K562 (cell line): Measurements from ENCODE around the gene PRDX1. TPM values are rescaled to one million over a fixed set of nuclear protein-coding genes. Genes with fewer than 3 reads are reported as not detected.
A peak's percentile ranks its signal among the peaks of the same experiment; 100 is the strongest.

Experiments
- BCL6 ChIP-seq: fragments of 250-450 bp; sonication (Bioruptor Pico); IDR thresholded peaks from 2 replicates; pipeline ENCODE4 v1.4.0; 2020
- CHD1 ChIP-seq: fragments of 200-600 bp; sonication (generic); IDR thresholded peaks from one replicate; pipeline ENCODE4 v1.6.1; 2012; ENCODE audit warnings: mild to moderate bottlenecking, moderate library complexity, low read length, inconsistent platforms
- E4F1 ChIP-seq: fragments of 250-450 bp; sonication (Bioruptor Pico); IDR thresholded peaks from 2 replicates; pipeline ENCODE4 v1.5.0; 2021; ENCODE audit warnings: mild to moderate bottlenecking, borderline replicate concordance
- ETV1 ChIP-seq: fragments of 450-650 bp; conservative IDR thresholded peaks from 2 replicates; pipeline ENCODE4 v1.6.1; 2016; ENCODE audit warnings: missing genetic modification characterization, control low read depth, low read depth, missing compliant biosample characterization
- ETV6 ChIP-seq, 3 experiments: fragments of 150-350 bp in 1 of 3; sonication (generic) in 1 of 3; formaldehyde crosslinking in 1 of 3; IDR thresholded peaks; 2 replicates each; pipeline versions ENCODE4 v1.6.1 to v1.8.0; 2014 to 2022; ENCODE audit warnings: borderline replicate concordance in 2 of 3, low read depth in 2 of 3, antibody characterized with exemption in 1 of 3, low read length in 1 of 3, mild to moderate bottlenecking in 1 of 3, missing genetic modification reagents in 1 of 3
- GTF3C2 ChIP-seq: IDR thresholded peaks from 3 replicates; pipeline ENCODE4 v1.6.1; 2011; ENCODE audit warnings: borderline replicate concordance, mild to moderate bottlenecking, moderate library complexity; ENCODE audit not compliant: insufficient read length; ENCODE audit errors: extremely low read depth
- HDAC1 ChIP-seq, 2 experiments: fragments of 450-650 bp; IDR thresholded peaks; 2 replicates each; pipeline ENCODE4 v1.6.1; 2016 to 2017; ENCODE audit warnings: inconsistent platforms in 1 of 2, mild to moderate bottlenecking in 1 of 2, moderate library complexity in 1 of 2
- MIER1 ChIP-seq: fragments of 450-650 bp; IDR thresholded peaks from 2 replicates; pipeline ENCODE4 v1.6.1; 2016; ENCODE audit warnings: antibody characterized with exemption, mild to moderate bottlenecking, low read depth
- NCOA2 ChIP-seq, 2 experiments: fragments of 450-650 bp; IDR thresholded peaks; 2 replicates each; pipeline ENCODE4 v1.6.1; 2018; ENCODE audit warnings: mild to moderate bottlenecking in 2 of 2, moderate library complexity in 1 of 2; ENCODE audit not compliant: partially characterized antibody in 2 of 2
- NFE2L1 ChIP-seq: fragments of 450-650 bp; IDR thresholded peaks from 2 replicates; pipeline ENCODE4 v1.6.1; 2016; ENCODE audit warnings: missing genetic modification characterization, low read depth, mild to moderate bottlenecking, missing compliant biosample characterization, moderate library complexity, borderline replicate concordance
- NFIX ChIP-seq: fragments of 250-450 bp; sonication (Bioruptor Pico); IDR thresholded peaks from 2 replicates; pipeline ENCODE4 v1.4.0; 2020; ENCODE audit warnings: low read depth, mild to moderate bottlenecking, moderate library complexity
- NFYB ChIP-seq: IDR thresholded peaks from 2 replicates; pipeline ENCODE4 v1.6.1; 2011; ENCODE audit warnings: mild to moderate bottlenecking, moderate library complexity; ENCODE audit not compliant: insufficient read length; ENCODE audit errors: extremely low read depth
- PPARD ChIP-seq: fragments of 250-450 bp; sonication (Bioruptor Pico); IDR thresholded peaks from 2 replicates; pipeline ENCODE4 v1.8.0; 2022; ENCODE audit warnings: inconsistent platforms, mild to moderate bottlenecking, moderate library complexity
- SMAD2 ChIP-seq: fragments of 150-350 bp; IDR thresholded peaks from 2 replicates; pipeline ENCODE4 v1.6.1; 2014; ENCODE audit warnings: low read depth, mild to moderate bottlenecking, low read length
- TAL1 ChIP-seq: fragments of 450-650 bp; IDR thresholded peaks from 2 replicates; pipeline ENCODE4 v1.6.1; 2016; ENCODE audit warnings: mild to moderate bottlenecking
- ZNF274 ChIP-seq: IDR thresholded peaks from 2 replicates; pipeline ENCODE4 v1.6.1; 2011; ENCODE audit warnings: low read depth, mild to moderate bottlenecking, low read length, moderate library complexity, borderline replicate concordance
- ZNF444 ChIP-seq: fragments of 250-450 bp; sonication (Bioruptor Pico); IDR thresholded peaks from 2 replicates; pipeline ENCODE4 v1.4.0; 2020; ENCODE audit warnings: mild to moderate bottlenecking, moderate library complexity
- ZNF77 ChIP-seq: fragments of 250-450 bp; sonication (Bioruptor Pico); IDR thresholded peaks from 2 replicates; pipeline ENCODE4 v1.5.0; 2020
- polyA plus RNA-seq, 8 experiments: library from polyadenylated mRNA; depleted of rRNA in 4 of 8; stranded (reverse) in 5 of 8; unstranded in 3 of 8; fragments of >200 nt; fragmentation: Nextera tagmentation in 2 of 8; fragmentation: Illumina TruSeq in 1 of 8; extraction: Ambion mirVana in 2 of 8; extraction: Trizol in 1 of 8; gene quantifications; 2 replicates each; pipeline versions ENCODE4 v1.2.1 to v1.2.3, GENCODE V29; 2011 to 2014; ENCODE audit warnings: inconsistent platforms in 1 of 8, missing spikeins in 1 of 8
- total RNA-seq, 7 experiments: library from RNA; depleted of rRNA in 6 of 7; stranded (reverse); fragments of >200 nt in 6 of 7; fragmentation: Illumina TruSeq in 2 of 7; extraction: Trizol in 2 of 7; gene quantifications; 2 replicates each; pipeline versions ENCODE4 v1.2.1 to v1.2.3, GENCODE V29; 2011 to 2021; ENCODE audit warnings: low replicate concordance in 1 of 7
- TF ChIP-seq, protein P1 (sequence below): fragments of 250-450 bp; sonication (Bioruptor Pico); IDR thresholded peaks from 2 replicates; pipeline ENCODE4 v1.5.0; 2020; ENCODE audit warnings: mild to moderate bottlenecking, borderline replicate concordance

Gene PRDX1
- total and polyA plus RNA-seq, 9 of the 15 experiments (the other 6 are each of a cell fraction or from before 2014, with no cell fraction given), result 748 to 2,388 (median 1,045) TPM

DNA sequence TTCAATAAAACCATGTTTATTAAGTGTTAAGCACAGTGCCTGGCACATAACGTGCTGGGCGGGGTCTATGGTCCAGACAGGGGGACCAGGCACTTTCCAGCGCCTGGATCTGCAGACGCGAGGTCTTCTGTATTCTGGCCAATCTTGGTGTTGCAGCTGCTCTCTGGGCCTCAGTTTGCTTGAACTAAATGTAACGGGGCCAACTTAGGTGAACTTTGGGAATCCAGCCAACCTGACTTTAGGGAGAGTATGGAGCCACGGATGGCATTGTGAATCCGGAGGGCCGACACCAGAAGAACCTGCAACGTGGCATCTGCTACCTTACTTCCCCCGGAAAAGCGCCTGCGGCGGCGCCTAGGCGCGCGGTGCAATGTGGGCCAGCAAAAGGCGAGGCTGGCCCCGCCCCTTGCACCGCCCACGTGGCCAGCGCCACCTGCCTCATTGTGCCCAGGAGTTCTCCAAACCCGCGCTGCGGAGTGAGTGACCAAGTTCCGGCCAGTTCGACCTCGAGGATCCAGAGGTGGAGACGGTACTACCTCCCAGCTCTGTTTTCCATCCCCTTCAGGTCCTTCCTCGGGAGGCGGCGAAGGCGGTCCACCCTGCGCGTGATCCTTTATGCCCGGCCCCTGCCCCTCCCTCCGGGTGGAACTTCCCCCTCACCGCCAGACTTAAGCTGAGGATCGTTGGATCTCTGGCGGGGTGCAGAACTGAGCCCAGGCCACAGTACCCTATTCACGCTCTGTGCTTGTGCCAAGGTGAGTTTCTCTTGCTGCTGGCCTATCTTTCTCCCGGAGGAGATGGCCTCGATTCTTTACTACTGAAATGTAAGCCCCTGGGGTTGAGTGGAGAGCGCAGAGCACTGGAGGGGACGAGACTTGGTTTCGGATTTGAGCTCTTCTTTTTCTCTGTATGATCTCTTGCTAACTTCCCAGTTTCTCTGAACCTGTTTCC lies 29.0 kb upstream of the PRDX1 start, which contains the start of gene AKR1A1 (continued):
- no peak for TF ChIP-seq E4F1 (CRISPR knock-in tag)
- TF ChIP-seq PPARD, result no peak
- no peak for TF ChIP-seq SMAD2
- TF ChIP-seq ETV6 (IDR thresholded peaks at IDR 0.05; ENCODE audit: borderline replicate concordance in 1 of 2, low read depth in 2 of 2, low read length in 1 of 2), result 0 out of 4 replicates have a peak, but pooled peaks of 1 of the 2 experiments have one; percentile 60
- TF ChIP-seq ETV6 (CRISPR knock-in tag; IDR thresholded peaks at IDR 0.05; ENCODE audit: borderline replicate concordance), result peak; percentile 77; the same call in 1 of the 2 replicates
- no peak for TF ChIP-seq NFIX (CRISPR knock-in tag)
- peak; percentile 31; the same call in 1 of the 2 replicates for TF ChIP-seq ETV1 (tag)
- no peak for TF ChIP-seq ZNF274
- TF ChIP-seq TAL1, result no peak
- TF ChIP-seq, protein P1, sequence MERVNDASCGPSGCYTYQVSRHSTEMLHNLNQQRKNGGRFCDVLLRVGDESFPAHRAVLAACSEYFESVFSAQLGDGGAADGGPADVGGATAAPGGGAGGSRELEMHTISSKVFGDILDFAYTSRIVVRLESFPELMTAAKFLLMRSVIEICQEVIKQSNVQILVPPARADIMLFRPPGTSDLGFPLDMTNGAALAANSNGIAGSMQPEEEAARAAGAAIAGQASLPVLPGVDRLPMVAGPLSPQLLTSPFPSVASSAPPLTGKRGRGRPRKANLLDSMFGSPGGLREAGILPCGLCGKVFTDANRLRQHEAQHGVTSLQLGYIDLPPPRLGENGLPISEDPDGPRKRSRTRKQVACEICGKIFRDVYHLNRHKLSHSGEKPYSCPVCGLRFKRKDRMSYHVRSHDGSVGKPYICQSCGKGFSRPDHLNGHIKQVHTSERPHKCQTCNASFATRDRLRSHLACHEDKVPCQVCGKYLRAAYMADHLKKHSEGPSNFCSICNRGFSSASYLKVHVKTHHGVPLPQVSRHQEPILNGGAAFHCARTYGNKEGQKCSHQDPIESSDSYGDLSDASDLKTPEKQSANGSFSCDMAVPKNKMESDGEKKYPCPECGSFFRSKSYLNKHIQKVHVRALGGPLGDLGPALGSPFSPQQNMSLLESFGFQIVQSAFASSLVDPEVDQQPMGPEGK (CRISPR knock-in tag), result 0 out of 2 replicates have a peak, but pooled peaks have one; percentile 64
- TF ChIP-seq GTF3C2, result no peak
- TF ChIP-seq NFYB, result no peak
- TF ChIP-seq ZNF77, result no peak
- TF ChIP-seq NFE2L1, result no peak
- TF ChIP-seq CHD1, result peak; percentile 31
- TF ChIP-seq HDAC1 (IDR thresholded peaks at IDR 0.05), result peak; percentile 43 to 99; a peak in 3 of 4 replicates
- TF ChIP-seq BCL6 (CRISPR knock-in tag), result no peak
- TF ChIP-seq ZNF444, result no peak
- TF ChIP-seq NCOA2 (IDR thresholded peaks at IDR 0.05; ENCODE audit: partially characterized antibody in 2 of 2), result no peak
- TF ChIP-seq MIER1, result no peak; the same call in 1 of the 2 replicates
